Adipocyte (in vitro differentiated cells): ENCODE results near the gene MARCHF10.
"Not testable (repeated sequence)": the region's sequence is repeated elsewhere in the genome, so short reads cannot be mapped to it uniquely, and the experiment has no call there.

Experiments used
- DNase-seq: peaks from one replicate; pipeline ENCODE4 v3.0.0-alpha.2; 2015; ENCODE audit warnings: low read depth
- H3K27me3 ChIP-seq: replicated peaks from 2 replicates; pipeline ENCODE4 v1.7.0; 2013; ENCODE audit warnings: mild to moderate bottlenecking, low read length, moderate library complexity; ENCODE audit not compliant: control insufficient read depth, insufficient read depth
- H3K36me3 ChIP-seq: 2 replicates; pipeline ENCODE4 v1.7.0; 2013; ENCODE audit warnings: low read length, mild to moderate bottlenecking, moderate library complexity; ENCODE audit not compliant: control insufficient read depth, insufficient read depth, severe bottlenecking
- H3K4me1 ChIP-seq: 2 replicates; pipeline ENCODE4 v1.7.0; 2013; ENCODE audit warnings: mild to moderate bottlenecking, low read length, moderate library complexity; ENCODE audit not compliant: control insufficient read depth, insufficient read depth
- H3K4me3 ChIP-seq: 2 replicates; pipeline ENCODE4 v1.7.0; 2013; ENCODE audit warnings: mild to moderate bottlenecking, low read length, moderate library complexity
- H3K9ac ChIP-seq: 2 replicates; pipeline ENCODE4 v1.7.0; 2013; ENCODE audit warnings: mild to moderate bottlenecking, low read length, moderate library complexity
- H3K9me3 ChIP-seq: 2 replicates; pipeline ENCODE4 v1.7.0; 2013; ENCODE audit warnings: mild to moderate bottlenecking, low read length, moderate library complexity; ENCODE audit not compliant: control insufficient read depth

MARCHF10 gene

DNA sequence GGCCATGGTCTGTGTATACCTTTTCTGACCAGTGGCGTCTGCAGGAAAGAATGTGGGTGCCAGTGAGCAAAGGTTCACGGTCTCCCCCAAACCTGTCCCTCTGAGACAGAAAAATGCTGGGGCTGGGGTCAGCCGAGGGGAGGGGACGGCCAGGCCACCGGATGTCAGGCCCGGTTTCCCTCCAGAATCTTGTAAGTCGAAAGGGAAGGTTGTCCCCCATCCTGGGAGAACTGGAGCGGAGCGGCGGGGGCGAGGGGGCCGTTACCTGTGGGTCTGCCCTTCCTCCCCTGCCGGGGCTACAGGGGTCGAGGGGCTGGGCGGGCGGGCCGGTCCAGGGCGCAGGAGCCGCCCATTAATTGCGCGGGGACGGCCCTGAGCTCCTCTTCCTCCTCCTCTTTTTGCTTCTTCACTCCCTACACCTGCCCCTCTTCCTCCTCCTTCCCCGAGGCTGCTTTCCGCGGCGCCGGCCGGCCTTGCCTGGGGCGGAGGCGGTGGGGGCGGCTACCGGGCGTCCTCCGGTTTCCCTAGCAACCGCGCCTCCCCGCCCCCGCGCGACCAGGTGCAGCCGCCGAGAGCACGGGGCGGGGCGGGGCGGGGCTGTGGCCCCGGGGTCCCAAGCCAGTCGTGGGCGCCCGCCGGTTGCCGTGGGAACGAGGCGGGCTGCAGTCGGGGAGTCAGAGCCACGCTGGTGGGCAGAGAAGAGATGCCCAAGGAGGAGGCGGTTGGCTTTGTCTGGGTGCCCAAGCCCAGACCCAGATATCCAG lies at the start of gene MARCHF10:
MARCHF10 (minus strand) TSS at position 503 of the 764 bp plus-strand sequence. CDS start 6,579 bp downstream, outside the sequence.
- Histone ChIP-seq H3K4me1 (peaks cover 11% of the 10 kb centered on the region), H3K4me3 (no peak within 1 kb of the TSS), H3K9ac (no peak within 1 kb of the TSS), H3K27me3 (peaks cover 8% of the 10 kb centered on the region), H3K36me3 (no peaks in the 10 kb centered on the region), H3K9me3 (no peaks in the 10 kb centered on the region)
- no peak for DNase-seq

- H3K36me3 ChIP-seq: no peaks in the 10 kb centered on the region
- H3K4me1 ChIP-seq: peaks cover 33% of the 10 kb centered on the region
- no peaks in the 10 kb centered on the region for H3K27me3 ChIP-seq
- DNase-seq: no peak
- H3K9ac ChIP-seq: no peak overlapping the region
- H3K4me3 ChIP-seq: no peak overlapping the region
- H3K9me3 ChIP-seq: no peaks in the 10 kb centered on the region
These were observed 49.4 kb upstream of the MARCHF10 start for GRCh38 chr17:62857526-62857925.

GRCh38 chr17:62856594-62856993 lies 48.5 kb upstream of the MARCHF10 start:
- peaks cover 33% of the 10 kb centered on the region for H3K4me1 ChIP-seq
- H3K4me3 ChIP-seq: no peak overlapping the region
- H3K36me3 ChIP-seq: no peaks in the 10 kb centered on the region
- no peaks in the 10 kb centered on the region for H3K27me3 ChIP-seq
- no peak overlapping the region for H3K9ac ChIP-seq
- no peak for DNase-seq
- no peaks in the 10 kb centered on the region for H3K9me3 ChIP-seq

DNA sequence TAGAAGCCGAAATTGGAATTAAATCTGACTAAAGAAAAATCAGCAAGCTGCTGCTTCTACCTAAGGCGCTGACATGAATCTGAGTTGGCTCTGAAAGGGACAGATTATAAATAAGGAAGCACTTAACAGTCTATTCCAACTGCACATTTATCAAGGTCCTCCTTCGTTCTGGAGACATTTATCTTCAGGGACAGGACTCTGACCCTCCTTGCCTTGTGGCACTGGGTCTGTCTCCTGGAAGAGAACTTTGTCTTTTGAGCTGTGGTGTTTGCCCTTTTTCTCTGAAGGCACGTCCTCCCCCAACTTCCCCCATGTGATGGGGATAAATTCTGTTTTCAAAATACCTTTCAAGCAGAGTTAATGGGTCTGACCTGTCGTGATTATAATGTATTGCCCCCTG lies 47.0 kb upstream of the MARCHF10 start:
- DNase-seq: no peak
- Histone ChIP-seq H3K27me3 (peaks cover 3% of the 10 kb centered on the region), H3K9me3 (no peaks in the 10 kb centered on the region), H3K9ac (no peak overlapping the region), H3K4me3 (no peak overlapping the region), H3K4me1 (peaks cover 33% of the 10 kb centered on the region), H3K36me3 (no peaks in the 10 kb centered on the region)

DNA sequence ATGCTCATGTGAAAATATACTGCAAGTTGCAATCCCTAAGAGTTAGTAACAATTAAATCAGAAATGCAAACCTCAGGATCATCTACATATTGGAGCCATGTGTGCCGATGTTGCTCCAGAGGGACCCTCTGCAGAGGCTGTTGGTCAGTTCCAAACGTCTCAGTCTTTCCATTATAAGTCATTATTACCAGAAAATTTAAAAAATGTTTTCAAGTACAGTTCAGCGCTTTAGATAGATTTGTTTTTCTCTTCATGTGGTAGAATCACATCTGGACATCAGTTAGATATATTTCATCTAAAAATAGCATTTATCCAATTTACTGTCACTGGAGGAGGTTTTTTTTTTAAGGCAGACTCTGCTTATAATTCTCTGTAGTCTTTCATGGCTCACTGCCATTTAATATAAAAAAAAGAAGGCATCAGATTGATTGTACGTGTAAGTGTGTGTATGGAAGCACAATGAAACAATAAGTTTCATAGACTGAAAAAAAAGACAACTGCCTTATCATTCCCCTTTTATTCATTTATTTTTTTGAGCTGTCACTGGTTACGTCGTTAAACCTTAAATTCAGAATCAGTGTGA lies 46.1 kb upstream of the MARCHF10 start:
- Histone ChIP-seq H3K36me3 (no peaks in the 10 kb centered on the region), H3K9me3 (no peaks in the 10 kb centered on the region), H3K27me3 (peaks cover 3% of the 10 kb centered on the region), H3K4me1 (peaks cover 28% of the 10 kb centered on the region), H3K9ac (no peak overlapping the region), H3K4me3 (no peak overlapping the region)
- DNase-seq: no peak

DNA sequence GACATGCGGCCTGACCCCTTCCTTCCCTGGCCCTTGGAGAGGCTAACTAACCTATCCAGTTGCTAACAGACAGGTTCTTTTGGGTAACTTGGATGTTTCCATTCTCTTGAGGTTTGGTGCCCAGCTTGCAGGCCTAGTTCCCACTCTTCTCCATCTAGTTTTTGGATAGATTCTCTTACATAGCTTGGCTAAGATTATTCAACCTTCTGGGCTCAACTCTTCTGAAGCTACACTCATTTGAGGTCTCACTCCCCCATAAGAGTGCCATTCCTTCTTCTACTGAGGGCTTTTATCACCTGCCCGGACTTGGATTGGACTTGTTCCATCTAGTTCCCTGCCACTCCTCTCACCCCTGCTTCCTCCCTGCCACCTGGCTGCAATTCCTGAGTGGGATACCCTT lies 44.1 kb upstream of the MARCHF10 start:
- H3K4me1 ChIP-seq: peaks cover 18% of the 10 kb centered on the region
- no peaks in the 10 kb centered on the region for H3K9me3 ChIP-seq
- no peak overlapping the region for H3K4me3 ChIP-seq
- DNase-seq: no peak
- H3K27me3 ChIP-seq: peaks cover 3% of the 10 kb centered on the region
- H3K36me3 ChIP-seq: no peaks in the 10 kb centered on the region
- no peak overlapping the region for H3K9ac ChIP-seq

GRCh38 chr17:62849591-62850415 lies 41.7 kb upstream of the MARCHF10 start:
- not testable (repeated sequence) for H3K4me3 ChIP-seq, H3K9me3 ChIP-seq, H3K4me1 ChIP-seq, H3K27me3 ChIP-seq, DNase-seq, H3K9ac ChIP-seq, H3K36me3 ChIP-seq

DNA sequence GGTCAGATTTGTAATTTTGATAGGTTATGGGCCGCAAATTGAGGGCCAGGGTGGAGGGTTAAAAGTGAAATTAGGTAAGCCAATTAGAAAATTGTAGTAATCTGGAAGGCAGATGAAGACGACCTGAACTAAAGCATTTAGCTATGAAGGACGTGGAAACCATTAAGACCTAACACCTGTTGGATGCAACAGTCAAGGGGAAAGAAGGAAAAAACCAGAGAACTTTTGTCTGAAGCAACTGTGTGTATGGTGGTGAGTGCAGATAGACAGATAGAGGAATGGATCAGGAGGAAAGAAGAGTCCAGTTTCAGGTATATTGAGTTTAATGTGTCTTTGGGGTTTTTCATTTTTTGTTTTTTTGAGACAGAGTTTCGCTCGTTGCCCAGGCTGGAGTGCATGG lies 40.2 kb upstream of the MARCHF10 start:
- Histone ChIP-seq H3K9ac (no peak overlapping the region), H3K9me3 (no peaks in the 10 kb centered on the region), H3K4me1 (no peaks in the 10 kb centered on the region), H3K36me3 (no peaks in the 10 kb centered on the region), H3K27me3 (peaks cover 3% of the 10 kb centered on the region), H3K4me3 (no peak overlapping the region)
- no peak for DNase-seq

- Histone ChIP-seq H3K9me3 (no peaks in the 10 kb centered on the region), H3K4me3 (no peak overlapping the region), H3K36me3 (no peaks in the 10 kb centered on the region), H3K4me1 (no peaks in the 10 kb centered on the region), H3K9ac (no peak overlapping the region), H3K27me3 (peaks cover 3% of the 10 kb centered on the region)
- DNase-seq: no peak
These were observed 39.3 kb upstream of the MARCHF10 start for GRCh38 chr17:62847426-62847825.

DNA sequence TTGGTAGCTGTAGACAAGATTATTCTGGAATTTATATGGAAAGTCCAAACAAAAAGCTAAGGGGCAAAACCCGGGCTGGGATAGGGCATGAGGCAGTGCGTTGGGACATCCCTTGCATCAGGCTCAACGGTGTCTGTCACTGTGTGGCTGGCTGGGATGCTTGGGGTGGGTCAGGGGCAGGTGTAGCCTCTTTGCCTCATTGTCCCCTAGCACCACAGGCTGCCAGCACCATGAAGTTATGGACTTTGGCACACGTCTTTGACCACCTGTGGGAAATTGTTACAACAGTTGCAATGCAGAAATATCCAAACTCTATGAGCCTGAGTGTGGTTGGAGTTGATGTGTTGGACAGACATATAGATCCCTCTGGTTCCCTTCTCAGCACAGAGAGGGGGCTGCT lies 32.8 kb upstream of the MARCHF10 start:
- Histone ChIP-seq H3K9me3 (peaks cover 4% of the 10 kb centered on the region), H3K4me3 (no peak overlapping the region), H3K27me3 (no peaks in the 10 kb centered on the region), H3K4me1 (no peaks in the 10 kb centered on the region), H3K36me3 (no peaks in the 10 kb centered on the region), H3K9ac (no peak overlapping the region)
- no peak for DNase-seq

- H3K27me3 ChIP-seq, H3K4me1 ChIP-seq, H3K9ac ChIP-seq, DNase-seq, H3K4me3 ChIP-seq, H3K9me3 ChIP-seq, H3K36me3 ChIP-seq: not testable (repeated sequence)
These were observed 25.7 kb upstream of the MARCHF10 start for GRCh38 chr17:62833816-62834215.
